HTR-8/SVneo (cell line): Measurements from ENCODE around the gene MAB21L4.
A peak's percentile ranks its signal among the peaks of the same experiment; 100 is the strongest.

Experiments used
- DNase-seq: peaks from one replicate; pipeline ENCODE4 v3.0.0; 2011; ENCODE audit warnings: low spot score, mixed read lengths; ENCODE audit not compliant: insufficient read length
- FAIRE-seq: peaks from 2 replicates; lab custom pipeline; 2011; peaks lifted over from hg19 to GRCh38; lab: Jason Lieb, UNC

MAB21L4 gene

DNA sequence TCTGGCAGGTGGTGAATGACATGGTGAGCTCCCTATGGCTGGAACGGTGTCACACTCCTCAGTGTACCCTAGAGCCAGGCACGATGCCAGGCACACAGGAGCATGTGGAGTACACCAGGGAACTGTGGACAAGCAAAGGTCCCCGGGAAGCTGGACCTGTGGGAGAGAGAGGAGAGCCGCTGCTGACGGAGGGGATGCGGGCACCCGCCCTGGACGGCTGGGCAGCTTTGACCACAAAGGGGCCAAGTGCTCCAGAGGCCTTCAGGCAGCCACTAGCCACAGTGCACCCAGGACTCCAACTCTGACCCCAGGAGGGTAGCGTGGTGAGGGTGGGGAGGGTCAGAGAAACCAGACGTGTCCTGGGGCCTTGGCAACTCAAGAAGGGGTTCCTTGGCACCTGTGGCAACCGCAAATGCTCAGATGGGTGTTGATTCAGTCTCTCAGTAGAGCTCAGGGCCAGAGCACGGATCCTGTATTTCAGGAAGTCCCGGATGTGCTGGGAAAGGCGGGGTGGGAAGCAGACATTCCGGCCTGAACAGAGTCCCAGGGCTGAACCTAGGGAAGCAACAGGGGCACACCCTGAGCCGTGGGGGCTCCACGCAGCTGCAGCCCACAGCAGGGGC lies 2.3 kb upstream of the MAB21L4 start:
- no peak for FAIRE-seq

GRCh38 chr2:240896871-240897692 lies 1.1 kb upstream of the MAB21L4 start:
- FAIRE-seq, result no peak
- DNase-seq, result no peak

More for the DNA sequence above, 2.3 kb upstream of the MAB21L4 start:
- DNase-seq, result no peak

- no peak for FAIRE-seq
These were observed 438 bp upstream of the MAB21L4 start for GRCh38 chr2:240896394-240896793.

DNA sequence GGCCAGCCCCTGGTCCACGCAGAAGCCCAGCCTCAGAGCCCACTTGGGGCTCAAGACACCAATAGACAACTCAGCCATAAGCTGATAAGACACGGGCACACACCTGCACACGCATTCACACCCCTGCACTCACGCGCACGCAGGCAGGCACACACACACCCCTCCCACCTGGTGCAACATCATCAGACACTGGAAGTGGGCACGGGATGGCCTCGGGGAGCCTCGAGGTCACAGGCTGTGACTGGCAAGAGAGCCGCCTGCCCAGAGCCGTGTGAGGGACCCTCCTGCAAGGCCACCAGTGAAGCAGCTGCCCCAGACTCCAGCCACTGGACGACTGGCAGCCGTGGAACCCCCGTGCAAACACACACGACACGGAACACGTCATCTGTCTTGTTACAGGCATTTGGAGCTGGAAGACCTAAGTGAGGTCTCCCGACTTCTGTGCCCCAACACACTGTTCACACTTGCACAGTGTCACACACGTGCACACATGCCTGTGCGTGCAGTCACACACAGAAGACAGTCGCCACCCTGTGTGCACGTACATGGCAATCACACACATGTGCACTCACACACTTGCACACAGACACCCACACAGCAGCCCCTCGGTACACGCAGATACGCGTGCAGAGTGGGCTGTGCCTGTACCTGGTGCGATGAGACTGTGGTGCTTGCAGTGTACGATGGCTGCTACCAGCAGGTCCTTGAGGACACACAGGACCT lies 959 bp downstream of the MAB21L4 start:
- DNase-seq (no peak), FAIRE-seq (no peak)

More at GRCh38 chr2:240896394-240896793, 438 bp upstream of the MAB21L4 start:
- no peak for DNase-seq

GRCh38 chr2:240894006-240894405 lies 1.9 kb downstream of the MAB21L4 start:
- DNase-seq (no peak), FAIRE-seq (no peak)

- FAIRE-seq (no peak), DNase-seq (peak; percentile 36)
These were observed 2.6 kb downstream of the MAB21L4 start for GRCh38 chr2:240893363-240893844.

DNA sequence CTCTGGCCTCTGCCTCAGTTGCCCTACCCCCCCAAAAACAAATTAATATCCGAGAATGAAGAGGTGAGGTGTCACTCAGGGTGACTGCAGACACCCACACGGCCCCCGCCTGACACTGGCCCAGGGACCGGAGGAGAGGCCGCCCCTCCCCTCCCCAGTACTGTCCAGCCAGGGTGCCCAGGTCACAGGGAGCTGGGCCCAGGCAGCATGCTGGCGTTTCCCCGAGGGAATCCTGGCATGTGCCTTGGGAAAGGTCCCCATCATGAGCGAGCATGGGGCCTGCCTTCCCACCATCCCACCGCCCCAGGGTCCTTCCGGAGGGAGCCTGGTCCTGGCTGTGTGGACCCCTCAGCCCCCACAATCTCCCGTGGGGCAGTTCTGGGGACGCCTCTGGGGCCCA lies 3.0 kb downstream of the MAB21L4 start:
- FAIRE-seq, result no peak
- DNase-seq, result no peak

DNA sequence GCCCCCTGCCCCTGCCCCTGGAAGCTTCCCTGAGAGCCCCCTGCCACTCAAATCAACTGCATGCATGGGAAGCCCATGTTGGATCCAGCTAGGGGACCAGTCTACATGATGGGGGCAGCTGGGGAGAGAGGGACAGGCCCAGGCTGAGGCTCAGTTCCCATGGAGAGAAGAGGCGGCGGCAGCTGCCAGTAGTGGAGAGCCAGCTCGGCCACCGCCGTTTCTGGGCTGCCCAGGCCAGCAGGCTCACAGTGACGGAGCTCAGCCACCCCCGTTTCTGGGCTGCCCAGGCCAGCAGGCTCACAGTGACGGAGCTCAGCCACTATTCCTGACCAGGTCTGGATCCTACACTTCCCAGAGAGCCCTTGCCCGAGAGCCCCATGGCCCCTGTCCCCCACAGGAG lies 3.6 kb downstream of the MAB21L4 start:
- DNase-seq, result no peak

GRCh38 chr2:240891492-240892340 lies 4.2 kb downstream of the MAB21L4 start:
- no peak for FAIRE-seq
- no peak for DNase-seq

More for the DNA sequence above, 3.6 kb downstream of the MAB21L4 start:
- FAIRE-seq, result no peak

DNA sequence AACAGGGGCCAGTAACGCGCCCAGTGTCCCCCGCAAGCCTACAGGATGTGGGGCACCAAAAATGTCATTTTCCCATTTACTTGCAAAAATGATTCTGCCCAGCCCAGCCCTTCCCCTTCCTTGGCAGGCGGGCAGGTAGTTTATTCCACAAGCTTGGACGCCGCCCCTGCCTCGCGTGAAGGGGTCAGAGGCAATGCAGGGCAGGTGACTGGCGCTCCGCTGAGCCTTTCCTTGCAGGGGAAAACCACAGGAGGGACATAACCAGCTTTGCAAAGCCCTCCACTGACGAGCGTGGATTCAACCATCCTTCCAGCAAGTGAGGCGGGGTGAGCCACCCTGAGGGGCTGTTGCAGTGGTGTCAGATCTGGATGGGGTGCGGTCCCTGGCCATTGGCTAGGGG lies 5.3 kb downstream of the MAB21L4 start:
- DNase-seq (no peak), FAIRE-seq (no peak)

DNA sequence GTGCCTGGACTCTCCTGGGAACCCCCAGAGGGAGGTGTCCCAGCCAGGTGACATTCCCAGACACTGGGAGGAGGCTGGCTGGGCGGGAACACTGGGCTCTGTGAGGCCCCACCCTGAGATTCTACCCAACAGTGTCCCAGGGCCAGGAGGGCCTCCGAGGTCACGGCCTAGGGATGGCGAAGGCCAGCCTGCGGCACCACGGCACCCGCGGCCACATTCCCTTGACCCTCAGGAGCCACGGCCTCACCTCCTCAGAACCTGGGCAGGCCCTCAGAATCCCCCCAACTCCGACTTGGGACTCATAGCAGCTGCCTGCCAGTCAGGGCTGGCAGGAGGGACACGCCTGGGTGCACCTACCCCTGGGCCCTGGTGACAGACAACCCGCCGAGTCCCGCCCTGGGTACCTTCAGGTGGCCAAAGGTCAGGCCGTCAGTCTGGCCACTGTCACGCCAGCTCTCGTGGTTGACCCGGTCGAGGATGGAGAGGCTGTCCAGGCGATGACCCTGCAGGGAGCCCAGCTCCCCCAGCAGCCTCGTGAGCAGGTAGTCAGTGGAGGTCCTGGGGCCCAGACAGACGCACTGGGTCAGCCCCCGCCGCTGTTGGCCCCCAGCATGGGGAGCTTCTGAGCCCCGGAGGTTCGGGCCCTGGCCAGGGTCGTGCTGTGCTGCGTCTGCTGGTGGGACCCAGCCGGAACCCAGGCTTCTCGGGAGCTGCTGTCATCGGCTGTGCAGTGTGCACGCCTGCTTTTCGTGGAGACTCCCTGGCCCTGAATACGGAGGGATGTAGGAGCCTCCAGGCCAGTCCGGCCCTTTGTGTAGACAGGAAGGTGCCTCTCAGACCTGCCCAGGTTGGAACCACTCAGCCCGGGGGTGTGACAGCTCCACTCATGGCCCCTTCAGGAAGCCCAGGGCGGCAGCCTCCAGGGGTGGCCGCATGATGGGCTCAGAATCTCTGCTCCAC lies 6.1 kb downstream of the MAB21L4 start:
- no peak for FAIRE-seq
- no peak for DNase-seq

GRCh38 chr2:240888890-240889573 lies 6.9 kb downstream of the MAB21L4 start:
- FAIRE-seq (no peak), DNase-seq (no peak)

- no peak for FAIRE-seq
- DNase-seq, result no peak
These were observed 7.6 kb downstream of the MAB21L4 start for GRCh38 chr2:240888130-240888889.

- DNase-seq (no peak), FAIRE-seq (no peak)
These were observed 8.3 kb downstream of the MAB21L4 start for GRCh38 chr2:240887631-240888030.

DNA sequence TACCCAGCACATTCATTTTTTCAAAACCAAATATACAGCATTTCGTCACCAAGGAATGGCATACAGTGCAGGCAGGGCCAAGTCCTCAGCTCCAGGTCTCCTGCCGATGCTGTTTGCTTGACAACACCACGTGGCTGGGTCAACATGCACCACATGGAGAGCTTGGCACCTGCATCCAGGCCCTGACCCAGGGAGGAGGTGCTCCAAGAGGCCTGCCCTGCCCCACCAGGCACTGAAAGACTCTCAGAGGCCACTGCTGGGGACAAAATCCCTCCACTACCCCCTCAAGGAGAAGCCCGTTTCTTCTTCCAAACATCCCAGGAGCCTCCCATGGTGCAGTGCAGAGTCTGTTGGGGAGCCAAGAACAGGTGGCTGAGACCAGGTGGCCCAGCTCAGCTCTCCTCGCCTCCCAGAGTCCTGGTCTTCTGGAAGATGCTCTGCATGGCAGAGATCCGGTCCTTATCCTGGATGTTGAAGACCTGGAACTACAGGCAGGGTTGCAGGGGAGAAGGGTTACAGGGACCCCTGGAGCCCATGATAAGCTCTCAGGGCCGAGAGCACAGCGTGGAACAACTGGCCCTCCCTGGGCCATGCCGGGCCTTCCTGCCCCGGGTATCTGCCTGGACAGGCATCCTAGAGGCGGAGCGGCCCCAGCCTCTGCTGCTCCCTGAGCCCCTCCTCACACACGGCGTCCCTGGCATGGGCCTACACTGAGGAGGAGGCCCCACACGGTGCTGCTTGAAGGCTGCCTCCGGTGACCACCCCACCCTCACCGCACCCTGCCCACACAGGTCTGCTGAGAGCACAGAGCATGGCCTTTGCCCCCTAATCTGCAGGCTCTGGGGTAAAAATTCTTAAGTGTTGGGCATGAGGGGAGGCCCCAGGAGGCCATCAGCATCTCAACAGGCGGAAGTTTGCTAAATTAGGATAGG lies 9.0 kb downstream of the MAB21L4 start:
- no peak for DNase-seq
- FAIRE-seq, result no peak

- DNase-seq, result no peak
- no peak for FAIRE-seq
These were observed 9.9 kb downstream of the MAB21L4 start for GRCh38 chr2:240886023-240886565.
